DMS114 treated with DMSO at 0.1 percent for 48 hours (cell line): Measurements from ENCODE around the gene HSFX3.
"Not testable (repeated sequence)": the region's sequence is repeated elsewhere in the genome, so short reads cannot be mapped to it uniquely, and the experiment has no call there.

Source experiments
- DNase-seq: peaks from one replicate; lab custom pipeline; 2025; ENCODE audit not compliant: unreplicated experiment; lab: John Stamatoyannopoulos, UW

Gene HSFX3

DNA sequence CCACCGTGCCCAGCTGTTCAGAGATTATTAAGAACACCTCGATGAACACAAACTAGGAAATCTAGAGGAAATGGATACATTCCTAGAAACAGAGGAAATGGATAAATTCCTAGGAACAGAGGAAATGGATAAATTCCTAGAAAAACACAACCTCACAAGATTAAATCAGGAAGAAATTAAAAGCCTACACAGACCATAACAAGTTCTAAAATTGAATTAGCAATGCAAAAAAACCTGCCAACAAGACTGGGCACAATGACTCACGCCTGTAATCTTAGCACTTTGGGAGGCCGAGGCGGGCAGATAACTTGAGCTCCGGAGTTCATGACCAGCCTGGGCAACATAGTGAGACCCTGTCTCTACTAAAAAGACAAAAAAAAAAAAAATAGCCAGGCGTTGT is 31.5 kb downstream of the HSFX3 start:
- DNase-seq, result no peak

GRCh38 chrX:149517308-149517707 is 32.4 kb downstream of the HSFX3 start:
- DNase-seq, result no peak

GRCh38 chrX:149516604-149517003 is 33.1 kb downstream of the HSFX3 start:
- no peak for DNase-seq

DNA sequence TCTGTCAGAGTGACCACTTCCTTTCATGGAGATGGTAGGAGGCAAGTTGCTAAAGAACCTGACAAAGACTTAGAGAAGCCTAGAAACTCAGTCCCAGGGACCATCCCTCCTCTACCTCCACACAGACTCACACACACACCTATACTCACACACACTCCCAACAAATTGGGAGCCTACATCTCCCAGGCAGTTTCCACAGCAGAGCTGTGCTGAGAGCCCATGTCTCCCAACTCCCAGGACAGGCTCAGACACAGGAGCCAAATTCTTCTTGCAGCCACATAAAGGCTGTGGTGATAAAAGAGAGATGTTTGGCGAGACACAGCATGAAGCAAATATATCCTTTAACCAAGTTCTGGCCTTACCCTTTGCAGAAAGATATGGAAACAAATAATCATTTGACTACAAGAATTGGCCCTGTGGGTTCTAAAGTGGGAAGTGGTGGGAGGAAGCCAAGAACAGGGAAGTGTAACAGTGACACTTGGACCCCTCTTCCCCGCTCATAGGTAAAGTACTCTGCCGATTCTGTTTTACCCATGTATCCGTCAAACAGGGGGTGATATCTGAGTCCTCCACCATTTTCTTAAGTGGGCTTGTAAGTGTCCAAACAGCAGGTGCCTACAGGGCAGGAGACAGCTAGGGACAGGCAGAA is 33.6 kb downstream of the HSFX3 start:
- no peak for DNase-seq

DNA sequence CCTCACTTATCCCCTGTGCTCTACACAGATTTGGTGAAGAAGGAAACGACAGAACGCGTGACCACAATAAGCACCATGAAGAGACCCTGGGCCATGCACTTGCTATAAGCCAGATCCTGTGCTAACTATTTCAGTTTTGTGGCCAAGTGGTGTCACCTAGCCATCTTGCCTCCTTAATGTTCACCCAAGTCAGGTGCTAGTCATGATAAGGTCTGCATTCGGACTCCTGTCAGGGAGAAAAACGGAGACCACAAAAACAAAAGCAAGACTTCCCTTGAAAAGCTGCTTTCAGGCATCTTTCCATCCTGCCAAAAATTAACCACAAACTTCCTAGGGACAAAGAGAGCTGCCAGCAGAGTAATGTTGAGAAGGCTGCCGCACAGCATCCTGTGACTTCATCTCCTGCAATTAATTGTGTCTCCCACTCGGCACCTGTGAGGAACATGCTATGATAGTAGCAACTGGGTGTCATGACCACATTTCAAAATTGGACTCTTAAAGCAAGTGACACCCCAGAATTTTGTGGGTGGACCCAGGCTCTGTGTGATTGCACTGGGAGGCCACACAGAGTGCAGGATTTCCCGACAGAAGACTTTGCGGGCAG is 35.8 kb downstream of the HSFX3 start:
- DNase-seq, result no peak

DNA sequence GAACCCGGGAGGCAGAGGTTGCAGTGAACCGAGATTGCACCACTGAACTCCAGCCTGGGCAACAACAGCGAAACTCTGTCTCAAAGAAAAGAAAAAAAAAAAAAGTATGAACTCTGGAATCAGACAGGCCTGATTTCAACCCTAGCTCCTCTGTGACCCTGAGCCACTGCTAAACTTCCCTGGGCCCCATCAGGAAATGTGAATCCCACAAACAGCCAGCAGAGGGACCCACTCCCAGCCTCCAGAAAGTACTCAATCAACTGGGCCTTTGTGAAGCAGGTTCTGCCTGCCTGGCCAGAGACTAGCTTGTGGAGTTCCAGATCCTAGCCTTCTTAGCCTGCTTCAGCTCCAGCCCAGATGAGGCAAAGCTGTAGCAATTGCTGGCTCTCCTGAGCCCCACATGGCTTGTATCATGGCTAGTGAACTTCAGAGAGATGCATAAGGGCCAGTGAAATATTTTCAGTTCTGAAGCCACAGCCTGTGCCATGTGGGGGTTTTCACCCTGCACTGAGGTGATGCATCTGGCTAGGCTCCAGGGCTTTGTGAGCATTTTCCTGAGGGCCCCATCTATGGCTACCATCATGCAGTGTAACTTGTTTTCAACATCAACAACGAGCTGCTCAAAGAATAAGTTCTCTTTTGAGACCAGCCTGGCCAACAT is 37.4 kb downstream of the HSFX3 start:
- no peak for DNase-seq

DNA sequence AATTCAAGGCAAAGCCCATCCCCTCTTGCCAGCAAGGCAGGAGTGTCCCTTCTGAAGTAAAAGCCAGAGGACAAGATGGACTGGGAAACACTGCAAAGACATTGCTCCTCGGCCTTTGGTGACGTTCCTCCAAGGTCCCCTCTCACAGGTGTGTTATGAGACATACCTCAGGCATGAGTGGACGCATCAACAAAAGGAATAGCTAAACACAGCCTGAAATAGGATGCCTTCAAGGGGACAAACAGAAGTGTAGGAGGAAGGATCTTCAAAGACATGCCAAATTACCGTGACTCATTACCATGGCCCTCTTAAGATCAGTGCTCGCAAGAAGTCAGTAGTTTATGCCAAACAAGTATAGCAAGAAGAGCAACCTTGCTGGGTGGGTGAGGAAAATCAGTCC is 38.6 kb downstream of the HSFX3 start:
- DNase-seq, result no peak

GRCh38 chrX:149510386-149510785 is 39.3 kb downstream of the HSFX3 start:
- DNase-seq, result no peak

- DNase-seq, result no peak
Measured at GRCh38 chrX:149508467-149508866, 41.3 kb downstream of the HSFX3 start.

DNA sequence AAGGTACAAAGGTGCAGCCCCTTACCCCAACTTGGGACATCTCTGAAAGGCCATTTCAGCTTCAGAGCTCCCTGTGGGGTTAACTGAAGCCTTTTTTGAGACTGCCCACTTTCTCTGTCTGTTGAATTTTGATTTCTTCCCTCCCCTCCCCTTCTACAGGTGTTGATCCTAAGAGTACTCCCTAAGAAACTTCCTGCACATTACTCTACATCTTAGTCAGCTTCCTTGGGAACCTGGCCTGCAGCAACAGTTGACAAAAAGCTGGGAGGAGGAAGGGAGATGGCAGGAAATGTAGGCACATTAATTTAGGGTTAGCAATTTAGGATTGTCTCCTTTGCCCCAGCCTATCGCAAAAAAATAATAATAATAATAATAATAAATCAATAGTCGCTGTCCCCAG is 43.4 kb downstream of the HSFX3 start:
- DNase-seq, result no peak

DNA sequence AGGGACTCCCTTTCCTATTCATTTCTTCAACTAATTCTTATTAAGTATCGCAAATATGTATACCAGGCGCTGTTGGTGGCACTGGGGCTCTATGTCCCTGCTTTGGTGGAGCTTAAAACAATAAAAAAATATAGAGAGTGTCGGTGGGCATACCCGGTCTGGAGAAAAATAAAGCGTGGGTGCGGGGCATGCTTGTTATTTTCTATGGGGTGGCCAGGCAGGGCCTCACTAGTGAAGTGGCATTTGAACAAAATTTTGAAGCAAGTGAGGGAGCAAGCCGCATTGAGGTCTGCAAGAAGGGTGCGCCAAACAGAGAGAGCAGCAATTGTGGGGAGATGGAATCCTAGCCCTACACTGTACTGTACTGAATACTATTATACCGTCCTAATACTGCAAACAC is 44.1 kb downstream of the HSFX3 start:
- no peak for DNase-seq

DNA sequence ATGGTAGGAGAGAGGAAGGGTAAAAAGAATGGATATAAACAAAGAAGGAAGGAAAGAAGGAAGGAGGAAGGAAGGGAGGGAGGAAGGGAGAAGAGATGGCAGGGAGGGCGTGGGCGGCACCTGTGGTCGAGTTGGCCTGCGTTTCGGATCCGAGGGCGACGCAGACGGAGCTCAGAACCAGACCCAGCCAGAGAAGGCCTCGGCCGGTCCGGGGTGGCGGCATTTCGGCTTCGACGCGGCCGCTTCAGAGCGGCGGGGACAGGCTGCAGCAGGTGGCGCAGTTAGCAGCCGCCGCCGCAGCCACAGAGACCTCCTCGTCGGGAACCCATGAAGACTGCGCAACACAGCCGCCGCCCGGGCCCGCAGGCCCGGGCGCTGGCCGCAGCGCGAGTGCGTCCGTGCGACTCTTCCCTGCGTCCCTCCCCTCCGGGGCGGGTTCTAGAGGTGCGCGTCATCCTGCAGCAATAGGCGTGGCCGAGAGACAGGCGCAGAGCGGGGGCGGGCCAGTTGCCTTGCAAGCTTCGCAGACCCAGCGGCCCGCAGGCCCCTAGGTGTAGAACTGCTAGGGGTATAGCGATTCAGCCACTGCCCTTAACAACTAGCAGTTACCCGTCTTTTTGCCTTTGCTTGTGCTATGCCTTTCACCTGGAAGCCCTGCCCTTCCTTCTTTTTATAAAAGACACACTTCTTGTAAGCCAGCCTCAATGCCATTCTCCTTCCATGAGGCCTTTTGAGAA is 44.6 kb downstream of the HSFX3 start, which contains the start of gene IDS:
Gene IDS (minus strand): TSS at position 392 of the 737 bp plus-strand sequence. CDS start 169 bp downstream, at position 223.
- DNase-seq, result peak; percentile 37

DNA sequence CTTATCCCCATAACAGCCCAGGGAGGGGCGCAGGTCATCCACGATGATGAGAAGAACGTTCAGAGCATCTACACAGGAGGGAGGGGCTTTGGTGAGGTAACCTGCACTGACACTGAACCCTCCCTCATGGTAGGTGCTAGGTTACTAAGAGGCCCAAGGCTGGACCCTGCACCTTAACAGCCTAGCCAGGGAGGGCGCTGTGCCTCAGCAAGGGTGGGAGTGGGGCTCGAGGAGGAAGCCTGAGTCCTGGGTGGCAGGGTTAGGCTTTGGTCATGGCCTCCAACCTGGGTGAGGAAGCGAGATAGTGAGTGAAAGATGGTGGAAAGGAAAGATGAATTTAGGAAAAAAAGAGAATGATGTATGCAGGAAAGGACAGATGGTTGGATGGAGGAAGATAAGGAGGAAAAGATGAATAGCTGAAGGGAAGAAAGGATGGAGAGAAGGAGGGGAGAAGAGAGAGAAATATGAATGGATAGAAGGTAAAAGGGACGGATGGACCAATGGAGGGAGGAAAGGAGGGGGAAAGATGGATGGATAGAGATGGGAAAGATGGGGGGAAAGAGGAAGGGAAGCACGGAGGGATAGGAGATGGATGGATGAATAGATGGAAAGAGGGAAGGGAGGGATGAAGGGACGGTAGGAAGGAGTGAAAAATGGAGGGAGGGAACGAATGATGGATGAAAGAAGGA is 45.4 kb downstream of the HSFX3 start:
- DNase-seq, result no peak

DNA sequence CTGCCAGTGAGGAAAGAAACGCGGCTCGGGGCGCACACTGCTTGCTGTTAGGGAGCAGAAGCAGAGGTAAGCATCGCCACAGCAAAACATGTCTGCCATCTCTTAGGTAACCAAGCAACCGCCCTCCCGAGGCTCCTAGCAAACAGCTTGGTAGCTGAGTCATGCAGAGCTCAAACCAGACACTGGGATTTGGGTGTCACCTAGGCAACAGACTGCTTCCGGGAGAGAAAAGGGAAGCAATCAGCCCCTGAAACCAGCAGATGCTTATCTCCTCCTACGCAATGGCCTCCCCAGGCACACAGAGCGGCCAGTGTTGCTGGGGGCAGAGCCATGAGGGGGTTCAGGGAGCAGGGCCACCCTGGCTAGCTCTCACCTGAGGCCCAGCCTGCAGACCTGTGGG is 46.3 kb downstream of the HSFX3 start:
- DNase-seq, result not testable (repeated sequence)

GRCh38 chrX:149502923-149503322 is 46.8 kb downstream of the HSFX3 start:
- DNase-seq, result not testable (repeated sequence)

GRCh38 chrX:149499766-149500165 is 50.0 kb downstream of the HSFX3 start:
- DNase-seq, result no peak

DNA sequence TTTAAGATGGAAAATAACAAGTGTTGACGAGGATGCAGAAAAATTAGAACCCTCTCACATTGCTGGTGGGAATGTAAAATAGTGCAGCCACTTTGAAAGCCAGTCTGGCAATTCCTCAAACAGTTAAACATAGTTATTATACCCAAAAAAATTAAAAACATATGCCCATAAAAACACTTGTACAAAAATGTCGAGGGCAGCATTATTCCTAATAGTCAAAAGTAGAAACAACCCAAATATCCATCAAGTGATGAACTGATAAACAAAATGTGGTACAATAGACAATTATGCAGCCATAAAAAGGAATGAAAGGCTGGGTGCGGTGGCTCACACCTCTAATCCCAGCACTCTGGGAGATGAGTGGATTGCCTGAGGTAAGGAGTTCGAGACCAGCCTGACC is 51.0 kb downstream of the HSFX3 start:
- DNase-seq, result no peak
